TTC549 (cell line): ENCODE data around the gene ZBTB42.

Experiments used
- FAIRE-seq: peaks from 2 replicates; lab custom pipeline; 2012; peaks lifted over from hg19 to GRCh38; lab: Jason Lieb, UNC

Gene ZBTB42

DNA sequence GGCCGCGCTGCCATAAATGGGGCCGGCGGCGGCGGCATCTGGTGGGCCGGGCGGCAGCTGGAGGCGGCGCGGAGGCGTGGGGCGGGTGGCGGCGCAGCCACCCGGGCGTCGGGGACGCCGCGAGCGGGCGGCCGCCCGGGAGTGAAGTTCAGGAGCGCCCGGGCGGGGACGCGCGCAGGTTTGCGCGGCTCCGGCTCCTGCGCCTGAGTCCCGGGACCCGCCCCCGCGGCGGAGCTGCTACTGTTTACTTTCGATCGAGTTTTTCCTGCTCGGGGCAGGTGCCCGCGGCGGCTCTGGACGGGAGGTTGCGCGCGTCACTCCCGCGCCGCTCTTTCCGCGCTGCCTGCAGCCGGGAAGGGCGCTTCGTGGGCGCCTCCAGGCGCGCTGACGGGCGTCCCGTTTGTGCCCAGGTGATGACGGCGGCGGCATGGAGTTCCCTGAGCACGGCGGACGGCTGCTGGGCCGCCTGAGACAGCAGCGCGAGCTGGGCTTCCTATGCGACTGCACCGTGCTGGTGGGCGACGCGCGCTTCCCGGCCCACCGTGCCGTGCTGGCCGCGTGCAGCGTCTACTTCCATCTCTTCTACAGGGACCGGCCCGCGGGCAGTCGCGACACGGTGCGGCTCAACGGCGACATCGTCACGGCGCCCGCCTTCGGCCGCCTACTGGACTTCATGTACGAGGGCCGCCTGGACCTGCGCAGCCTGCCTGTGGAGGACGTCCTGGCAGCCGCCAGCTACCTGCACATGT, at the start of gene ZBTB42:
Gene ZBTB42, plus strand, starts transcription at position 331 of the 749 bp plus-strand sequence. Its CDS starts 97 bp downstream, at position 428.
- FAIRE-seq: no peak

DNA sequence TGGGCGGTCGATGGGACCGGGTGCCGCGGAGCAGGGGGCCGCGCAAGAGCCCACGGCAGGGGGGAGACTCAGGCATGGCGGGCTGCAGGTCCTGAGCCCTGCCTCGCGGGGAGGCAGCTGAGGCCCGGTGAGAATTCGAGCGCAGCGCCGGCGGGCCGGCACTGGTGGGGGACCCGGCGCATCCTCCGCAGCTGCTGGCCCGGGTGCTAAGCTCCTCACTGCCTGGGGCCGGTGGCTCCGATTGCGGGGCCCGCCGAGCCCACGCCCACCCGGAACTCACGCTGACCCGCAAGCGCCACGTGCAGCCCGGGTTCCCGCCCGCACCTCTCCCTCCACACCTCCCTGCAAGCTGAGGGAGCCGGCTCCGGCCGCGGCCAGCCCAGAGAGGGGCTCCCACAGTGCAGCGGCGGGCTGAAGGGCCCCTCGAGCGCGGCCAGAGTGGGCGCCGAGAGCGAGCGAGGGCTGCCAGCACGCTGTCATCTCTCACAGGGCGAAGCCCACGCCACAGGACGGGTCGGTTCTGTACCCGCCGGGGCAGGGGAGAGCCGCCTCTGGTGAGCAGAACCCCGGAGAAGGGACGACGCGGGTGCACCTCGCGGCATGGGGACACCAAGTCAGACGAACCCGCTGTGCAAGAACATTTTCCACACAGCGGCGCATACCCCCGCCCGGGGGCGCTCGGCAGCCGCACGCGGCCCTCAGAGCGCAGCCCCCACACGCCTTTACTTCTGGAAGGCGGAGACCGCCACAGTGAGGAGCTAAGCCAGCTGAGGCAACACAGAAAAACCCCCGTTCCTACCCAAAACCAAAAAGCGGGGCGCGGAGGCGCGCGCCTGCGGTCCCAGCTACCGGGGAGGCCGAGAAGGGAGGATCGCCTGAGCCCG, 49.1 kb upstream of the ZBTB42 start:
- no peak for FAIRE-seq

DNA sequence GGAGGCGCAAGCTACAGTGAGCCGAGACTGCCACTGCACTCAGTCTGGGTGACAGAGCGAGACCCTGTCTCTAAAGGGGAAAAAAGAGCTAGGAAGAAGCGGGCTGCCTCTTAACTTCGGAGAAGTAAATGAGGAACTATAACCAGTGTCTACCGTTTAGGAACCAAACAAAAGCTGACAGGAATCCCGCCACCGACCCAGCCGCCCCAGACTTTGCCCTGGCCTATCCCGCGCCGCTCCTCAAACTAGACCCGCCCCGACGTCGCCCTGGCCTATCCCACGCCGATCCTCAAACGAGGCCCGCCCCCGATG, 48.5 kb upstream of the ZBTB42 start:
- no peak for FAIRE-seq

DNA sequence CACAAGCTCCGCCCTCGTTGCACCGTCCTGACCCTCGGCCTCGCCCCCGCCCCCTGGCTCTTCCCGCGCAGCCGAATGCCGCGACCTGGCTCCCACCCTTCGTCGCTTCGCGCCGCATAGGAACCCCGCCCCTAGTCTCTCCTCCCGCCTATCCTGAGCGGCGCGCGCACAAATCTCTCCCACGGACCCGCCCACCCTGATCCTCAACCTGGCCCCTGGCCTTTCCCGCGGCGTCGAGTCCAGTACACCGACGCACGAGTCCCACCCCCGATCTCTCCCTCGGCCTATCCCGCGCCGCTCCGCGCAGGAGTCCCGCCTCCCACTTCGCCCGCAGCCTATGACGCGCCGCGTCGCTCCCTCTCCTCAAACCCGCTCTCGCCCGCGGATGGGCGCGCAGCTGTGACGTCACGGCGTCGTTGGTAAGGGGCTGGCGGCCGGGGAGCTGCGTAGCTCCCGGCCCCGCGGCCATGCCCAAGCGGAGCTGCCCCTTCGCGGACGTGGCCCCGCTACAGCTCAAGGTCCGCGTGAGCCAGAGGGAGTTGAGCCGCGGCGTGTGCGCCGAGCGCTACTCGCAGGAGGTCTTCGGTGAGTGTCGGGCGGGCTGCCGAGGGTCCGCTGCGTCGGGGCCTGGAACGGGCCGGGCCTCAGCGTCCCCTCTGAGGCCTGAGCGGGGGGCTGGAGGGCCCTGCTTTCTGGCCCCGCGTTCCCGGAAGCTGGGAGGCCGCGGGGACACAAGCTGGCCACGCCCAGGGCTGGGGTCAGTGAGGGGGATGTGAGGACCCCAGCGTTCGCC, 48.0 kb upstream of the ZBTB42 start, which contains the start of gene SIVA1:
Gene SIVA1, plus strand, starts transcription at position 413 of the 793 bp plus-strand sequence. Its CDS starts 55 bp downstream, at position 468.
- FAIRE-seq: peak; percentile 69

DNA sequence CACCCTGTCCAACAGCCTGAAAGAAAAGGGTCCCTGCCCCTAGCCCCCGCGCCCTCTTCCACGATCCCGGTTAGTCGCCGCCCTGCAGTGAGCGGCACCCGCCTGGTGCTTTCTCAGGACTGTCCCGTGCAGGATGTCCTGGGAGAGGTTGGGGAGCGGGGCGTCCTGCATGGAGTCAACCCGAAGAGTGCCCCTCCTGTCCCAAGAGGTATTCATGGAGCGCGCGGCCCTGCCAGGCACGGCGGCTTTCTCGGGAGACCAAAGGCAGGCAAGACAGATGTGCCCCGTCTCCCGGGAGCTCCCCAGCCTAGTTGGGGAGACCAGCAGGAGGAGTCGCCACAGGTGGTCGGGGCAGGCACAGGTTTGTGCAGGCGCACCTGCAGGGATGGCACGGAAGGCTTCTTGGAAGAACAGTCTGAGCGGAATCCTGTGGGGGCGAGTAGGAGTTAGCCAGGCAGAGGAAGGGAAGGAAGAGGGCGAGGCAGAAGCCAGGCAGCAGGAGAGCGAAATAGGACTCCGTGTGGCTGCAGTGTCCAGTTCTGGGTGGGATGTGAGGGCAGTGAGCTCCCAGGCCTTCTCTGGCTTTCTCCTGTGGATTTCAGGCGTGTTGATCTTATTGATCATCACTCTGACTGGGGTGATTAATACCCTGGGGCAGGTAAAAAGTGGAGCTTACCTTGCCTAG, 47.2 kb upstream of the ZBTB42 start:
- no peak for FAIRE-seq

DNA sequence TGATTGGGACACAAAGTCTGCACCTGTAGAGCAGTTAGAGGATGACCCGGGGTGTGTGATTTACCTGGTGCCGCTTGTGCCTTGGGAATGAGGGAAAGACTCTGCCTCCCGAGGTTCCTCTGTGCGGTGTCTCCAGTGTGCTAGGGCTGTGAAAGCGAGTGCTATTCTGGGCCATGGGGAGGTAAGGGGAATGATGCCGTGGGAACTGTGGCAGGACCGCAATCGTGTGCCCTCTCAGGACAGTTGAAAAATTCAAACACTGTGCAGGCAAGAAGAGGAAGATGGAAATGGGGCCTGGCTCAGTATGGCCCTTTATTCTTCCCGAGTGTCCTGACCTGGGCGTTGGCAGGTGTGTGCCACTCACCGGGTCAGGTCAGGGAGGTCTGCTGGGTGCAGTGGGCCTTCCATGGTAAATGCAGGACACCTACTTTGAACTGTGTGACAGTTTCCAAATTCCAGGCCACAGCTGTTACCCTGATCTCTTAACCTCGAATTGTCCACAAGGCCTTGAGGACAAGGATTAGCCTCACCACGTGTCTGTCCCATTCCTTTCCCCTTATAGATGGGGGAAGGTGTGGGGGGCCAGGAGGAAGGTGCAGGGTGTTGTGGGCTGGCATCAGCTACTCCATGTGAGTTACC, 46.6 kb upstream of the ZBTB42 start:
- no peak for FAIRE-seq

DNA sequence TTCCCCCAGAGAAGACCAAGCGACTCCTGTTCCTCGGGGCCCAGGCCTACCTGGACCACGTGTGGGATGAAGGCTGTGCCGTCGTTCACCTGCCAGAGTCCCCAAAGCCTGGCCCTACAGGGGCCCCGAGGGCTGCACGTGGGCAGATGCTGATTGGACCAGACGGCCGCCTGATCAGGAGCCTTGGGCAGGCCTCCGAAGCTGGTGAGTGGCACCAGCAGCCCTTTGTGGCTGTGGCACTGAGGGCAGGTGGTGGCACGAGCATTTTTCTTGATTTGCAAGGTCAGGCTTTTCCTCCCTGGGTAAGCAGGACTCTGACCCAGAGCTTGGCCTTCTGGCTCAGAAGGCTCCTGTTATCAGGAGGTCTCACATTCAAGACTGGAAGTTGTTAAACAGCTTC, 45.3 kb upstream of the ZBTB42 start:
- no peak for FAIRE-seq

DNA sequence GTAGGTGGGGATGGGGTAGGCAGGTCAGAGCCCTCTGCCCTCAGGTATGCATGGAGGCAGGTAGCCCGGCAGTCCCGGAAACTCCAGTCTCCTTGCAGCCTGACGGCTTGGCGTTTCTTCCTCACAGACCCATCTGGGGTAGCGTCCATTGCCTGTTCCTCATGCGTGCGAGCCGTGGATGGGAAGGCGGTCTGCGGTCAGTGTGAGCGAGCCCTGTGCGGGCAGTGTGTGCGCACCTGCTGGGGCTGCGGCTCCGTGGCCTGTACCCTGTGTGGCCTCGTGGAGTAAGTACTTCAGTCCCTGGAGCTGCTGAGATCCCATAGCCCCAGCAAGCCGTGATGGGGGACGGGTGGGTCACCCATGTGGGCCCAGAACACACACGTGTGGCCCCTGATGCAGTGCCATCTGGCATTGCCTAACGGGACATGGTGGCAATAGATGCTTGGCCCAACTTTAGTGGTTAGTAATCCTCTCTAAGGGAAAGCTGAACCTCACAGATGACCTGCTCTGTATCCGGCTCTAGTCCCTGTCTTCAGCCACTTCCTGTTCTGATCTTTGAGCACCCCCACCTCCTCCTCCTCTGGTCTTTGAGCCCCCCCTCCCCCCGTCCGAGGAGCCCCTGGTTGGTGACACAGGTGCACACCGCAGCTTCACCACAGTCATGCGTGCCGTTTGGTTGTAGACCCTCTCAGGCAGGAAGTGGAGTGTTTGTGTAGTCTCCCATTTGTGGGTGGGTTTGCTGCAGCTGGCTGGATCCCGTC, 44.2 kb upstream of the ZBTB42 start:
- no peak for FAIRE-seq

DNA sequence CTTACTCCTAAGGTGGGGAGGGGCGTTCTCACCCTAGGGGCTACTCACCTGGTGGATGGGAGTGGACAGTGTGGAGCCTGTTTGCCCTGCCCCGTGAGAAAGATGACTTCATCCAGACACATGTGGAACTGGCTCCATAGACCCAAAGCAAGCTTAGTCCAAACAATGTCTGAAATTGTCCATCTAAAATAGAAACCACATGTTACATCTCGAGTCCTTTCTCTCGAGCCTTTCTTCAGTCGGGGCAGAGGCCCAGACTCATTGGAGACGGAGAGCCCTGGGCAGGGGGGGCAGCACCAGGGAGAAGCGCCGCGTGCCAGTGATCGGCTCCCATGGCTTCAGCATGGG, 43.7 kb upstream of the ZBTB42 start:
- no peak for FAIRE-seq

DNA sequence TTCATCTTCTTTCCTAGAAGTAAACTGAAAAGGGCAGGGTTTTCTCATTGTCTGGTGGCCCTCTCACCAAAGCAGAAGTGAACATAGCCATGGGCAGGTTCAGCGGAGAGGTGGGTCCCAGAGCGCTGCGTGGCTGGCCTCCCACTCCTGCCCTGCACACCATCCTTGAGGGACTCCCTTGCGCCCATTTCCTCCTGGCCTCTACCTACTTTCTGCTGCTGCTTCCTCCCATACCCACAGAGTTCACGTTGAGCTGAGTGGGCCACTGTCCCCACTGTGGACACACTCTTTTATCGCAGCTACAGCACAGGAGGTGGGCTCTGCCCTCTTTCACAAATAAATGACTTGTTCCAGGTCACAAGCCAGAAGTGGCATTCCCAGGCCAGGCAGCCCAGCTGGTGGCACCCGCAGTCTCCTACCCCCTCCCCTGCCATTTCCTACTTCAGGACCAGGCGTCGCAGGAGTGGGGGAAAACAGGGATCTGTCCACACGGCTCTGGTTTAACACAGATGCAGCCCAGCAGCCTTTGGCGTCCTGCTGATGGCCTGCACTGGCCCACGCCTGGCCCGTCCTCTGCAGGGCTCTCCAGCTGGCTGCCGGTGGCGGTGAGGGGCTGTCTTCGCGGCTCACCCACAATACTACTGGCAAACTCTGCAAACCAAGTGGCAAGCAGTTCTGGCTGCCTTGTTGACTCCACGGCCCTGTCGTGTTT, 43.1 kb upstream of the ZBTB42 start:
- FAIRE-seq: no peak

DNA sequence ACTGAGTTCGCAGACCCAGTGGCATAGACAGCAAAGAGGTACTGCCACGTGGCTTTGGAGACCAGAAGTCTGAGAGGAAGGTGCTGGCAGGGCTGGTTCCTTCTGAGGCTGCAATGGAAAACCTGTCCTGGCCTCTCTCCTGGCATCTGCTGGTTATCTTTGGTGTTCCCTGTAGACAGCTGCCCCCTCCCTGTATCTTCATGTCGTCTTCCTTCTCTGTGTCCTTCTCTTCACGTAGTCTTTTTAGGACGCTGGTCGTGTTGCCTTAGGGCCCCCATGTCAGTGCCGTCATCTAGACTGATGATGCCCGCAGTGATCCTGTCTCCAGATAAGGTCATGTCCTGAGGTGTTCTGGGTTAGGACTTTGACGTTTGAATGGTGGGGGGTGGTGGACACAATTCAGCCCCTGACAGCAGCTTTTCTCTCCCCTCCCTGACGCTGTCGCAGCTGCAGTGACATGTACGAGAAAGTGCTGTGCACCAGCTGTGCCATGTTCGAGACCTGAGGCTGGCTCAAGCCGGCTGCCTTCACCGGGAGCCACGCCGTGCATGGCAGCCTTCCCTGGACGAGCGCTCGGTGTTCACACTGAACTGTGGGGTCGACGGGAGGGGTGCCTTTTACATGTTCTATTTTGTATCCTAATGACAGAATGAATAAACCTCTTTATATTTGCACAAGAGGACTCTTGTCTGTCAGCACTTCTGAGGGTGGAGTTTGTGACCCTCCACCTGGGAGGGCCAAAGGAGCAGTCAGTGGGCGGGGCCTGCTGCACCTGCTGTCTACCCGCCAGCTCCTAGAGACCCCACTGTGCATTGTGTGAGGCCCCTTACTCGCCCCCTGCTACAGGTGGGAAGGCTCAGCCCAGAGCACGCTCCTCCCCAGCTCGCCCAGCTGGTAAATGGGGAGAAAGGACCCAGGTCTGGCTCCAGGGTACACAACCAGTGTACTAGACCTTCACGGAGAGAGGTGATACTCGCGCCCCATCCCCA, 41.6 kb upstream of the ZBTB42 start:
- no peak for FAIRE-seq

DNA sequence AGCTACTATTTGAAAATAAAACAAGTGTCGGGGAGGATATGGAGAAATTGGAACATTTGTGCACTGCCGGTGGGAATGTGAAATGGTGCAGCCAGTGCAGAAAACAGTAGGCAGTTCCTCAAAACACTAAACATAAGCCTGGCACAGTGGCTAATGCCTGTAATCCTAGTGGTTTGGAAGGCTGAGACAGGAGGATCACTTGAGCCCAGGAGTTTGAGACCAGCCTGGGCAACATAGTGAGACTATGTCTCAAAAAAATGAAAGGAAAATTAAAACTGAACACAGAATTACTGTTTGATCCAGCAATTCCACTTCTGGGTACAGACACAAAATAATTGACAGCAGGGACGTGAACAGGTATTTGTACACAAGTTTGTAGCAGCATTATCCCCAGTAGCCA, 35.4 kb upstream of the ZBTB42 start:
- FAIRE-seq: no peak

DNA sequence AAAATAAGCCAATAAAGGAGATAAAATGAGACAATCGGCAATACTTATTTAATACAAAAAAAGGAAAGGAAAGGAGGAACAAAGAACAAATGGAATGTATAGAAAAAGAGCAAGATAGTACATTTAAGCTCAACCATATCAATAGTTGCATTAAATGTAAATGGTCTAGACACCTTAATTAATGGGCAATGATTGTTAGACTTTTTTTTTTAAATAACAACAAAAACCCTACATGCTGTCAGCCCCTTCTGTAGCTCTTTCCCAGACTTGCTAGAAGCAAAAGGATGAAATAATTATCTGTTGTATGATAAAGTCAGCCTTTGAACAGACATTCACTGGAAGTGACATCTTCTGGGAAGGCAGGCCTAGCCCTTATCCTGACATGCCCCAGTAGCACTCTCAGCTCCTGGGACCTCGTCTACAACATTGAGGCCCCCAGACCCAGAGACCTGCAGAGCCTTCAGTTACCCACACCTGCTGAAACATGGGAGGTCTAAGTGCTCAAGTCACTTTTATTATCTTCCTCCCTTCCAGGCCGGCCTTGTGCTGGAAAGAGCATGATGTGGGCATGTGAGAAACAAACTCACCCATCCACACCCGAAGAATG, 34.5 kb upstream of the ZBTB42 start:
- no peak for FAIRE-seq

DNA sequence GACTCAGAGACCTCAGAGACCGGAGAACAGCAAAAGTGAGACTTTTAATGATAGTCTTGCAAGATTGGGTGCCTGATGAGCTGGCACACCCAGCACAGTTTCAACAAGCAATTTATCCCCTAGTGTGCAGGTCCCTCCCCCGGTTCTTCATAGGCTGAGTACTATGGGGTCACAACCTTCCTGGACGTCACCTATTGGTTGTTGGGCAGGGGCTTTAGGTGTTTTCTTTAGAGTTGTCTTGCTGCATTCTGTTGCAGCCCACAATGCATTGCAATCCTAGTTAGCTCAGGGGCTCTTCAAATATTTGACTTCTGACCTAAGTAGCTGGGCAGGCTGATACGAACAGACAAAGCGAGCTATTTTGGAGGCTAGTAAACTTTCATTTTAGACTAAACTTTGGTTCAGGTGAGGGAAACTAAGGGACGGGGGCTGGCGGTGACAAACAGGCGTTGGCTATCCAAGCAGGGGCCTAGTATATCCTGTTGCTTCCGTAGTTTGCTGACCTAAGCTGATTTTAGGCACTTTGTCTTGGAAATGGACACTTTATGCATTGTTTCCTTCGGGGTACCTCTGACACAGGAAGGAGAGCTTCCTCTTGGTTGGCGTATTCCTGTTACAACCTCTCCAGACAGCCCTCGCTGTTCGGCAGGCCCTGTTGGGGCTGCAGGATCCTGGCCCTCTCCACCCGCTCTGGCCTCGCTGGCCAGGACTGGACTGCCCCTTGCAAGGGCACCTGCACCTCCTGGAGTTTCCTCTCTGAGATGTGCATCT, 33.9 kb upstream of the ZBTB42 start:
- FAIRE-seq: no peak

DNA sequence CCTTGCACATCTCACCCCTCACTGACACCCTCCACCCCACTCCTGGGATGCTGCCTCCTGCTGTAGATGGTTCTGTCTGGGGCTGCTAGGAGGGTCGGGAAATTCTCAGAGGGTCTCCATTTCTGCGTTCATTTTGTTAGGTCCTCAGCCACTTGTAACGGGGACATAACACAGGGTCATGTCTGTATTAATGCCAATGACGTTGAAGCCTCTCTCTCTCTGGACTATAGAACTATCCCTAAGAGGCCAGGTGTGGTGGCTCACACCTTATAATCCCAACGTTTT, 33.3 kb upstream of the ZBTB42 start:
- no peak for FAIRE-seq

DNA sequence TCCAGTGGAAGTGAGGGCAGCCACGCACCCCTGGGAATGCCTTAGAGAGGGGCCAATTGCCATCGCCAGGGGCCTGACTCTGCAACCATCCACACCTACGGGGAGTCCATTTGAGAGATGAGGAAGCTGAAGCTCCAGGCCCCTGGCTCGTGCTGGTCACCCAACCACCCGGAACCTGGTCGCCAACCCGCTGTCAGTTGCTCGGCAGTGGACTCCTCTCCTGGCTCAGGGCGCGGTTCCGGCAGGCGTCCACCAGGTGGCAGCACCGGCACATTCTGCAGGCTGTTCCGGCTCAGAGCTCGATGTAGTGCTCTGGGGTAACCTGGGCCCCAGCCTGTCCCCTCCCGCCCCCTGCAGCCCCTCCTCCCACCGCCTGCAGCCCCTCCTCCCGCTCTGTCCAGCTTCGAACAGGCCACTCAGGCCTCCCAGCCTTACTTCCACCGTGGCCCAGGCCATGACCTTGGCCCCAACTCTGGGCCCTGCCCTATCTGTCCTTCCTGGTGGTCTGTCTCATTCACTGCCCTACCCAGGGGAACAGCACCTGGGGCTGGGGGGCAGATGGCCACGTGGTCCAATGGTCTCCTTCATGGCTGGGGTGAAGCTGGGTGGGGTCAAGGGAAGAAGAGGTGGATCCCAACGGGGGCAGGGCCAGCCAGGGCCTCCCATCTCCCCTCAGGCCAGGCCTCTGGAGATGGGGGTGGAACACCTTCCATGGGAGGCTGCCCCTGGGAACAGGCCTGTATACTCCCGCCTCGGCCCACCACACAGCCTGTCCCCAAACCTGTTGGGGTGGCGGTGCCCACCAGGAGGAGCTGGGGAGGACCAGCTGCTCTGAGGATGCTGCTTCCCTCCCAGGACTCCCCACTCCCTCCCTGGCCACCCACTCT, 32.2 kb upstream of the ZBTB42 start:
- no peak for FAIRE-seq
